HG03378 (cell line): ENCODE results near the gene SLC5A8.

Experiments used
- ATAC-seq: cut with Tn5 transposase; IDR thresholded peaks from one replicate; pipeline ENCODE4 v1.9.1; 2021; ENCODE audit warnings: mild to moderate bottlenecking, moderate library complexity; ENCODE audit not compliant: unreplicated experiment

Gene SLC5A8, protein sequence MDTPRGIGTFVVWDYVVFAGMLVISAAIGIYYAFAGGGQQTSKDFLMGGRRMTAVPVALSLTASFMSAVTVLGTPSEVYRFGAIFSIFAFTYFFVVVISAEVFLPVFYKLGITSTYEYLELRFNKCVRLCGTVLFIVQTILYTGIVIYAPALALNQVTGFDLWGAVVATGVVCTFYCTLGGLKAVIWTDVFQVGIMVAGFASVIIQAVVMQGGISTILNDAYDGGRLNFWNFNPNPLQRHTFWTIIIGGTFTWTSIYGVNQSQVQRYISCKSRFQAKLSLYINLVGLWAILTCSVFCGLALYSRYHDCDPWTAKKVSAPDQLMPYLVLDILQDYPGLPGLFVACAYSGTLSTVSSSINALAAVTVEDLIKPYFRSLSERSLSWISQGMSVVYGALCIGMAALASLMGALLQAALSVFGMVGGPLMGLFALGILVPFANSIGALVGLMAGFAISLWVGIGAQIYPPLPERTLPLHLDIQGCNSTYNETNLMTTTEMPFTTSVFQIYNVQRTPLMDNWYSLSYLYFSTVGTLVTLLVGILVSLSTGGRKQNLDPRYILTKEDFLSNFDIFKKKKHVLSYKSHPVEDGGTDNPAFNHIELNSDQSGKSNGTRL

DNA sequence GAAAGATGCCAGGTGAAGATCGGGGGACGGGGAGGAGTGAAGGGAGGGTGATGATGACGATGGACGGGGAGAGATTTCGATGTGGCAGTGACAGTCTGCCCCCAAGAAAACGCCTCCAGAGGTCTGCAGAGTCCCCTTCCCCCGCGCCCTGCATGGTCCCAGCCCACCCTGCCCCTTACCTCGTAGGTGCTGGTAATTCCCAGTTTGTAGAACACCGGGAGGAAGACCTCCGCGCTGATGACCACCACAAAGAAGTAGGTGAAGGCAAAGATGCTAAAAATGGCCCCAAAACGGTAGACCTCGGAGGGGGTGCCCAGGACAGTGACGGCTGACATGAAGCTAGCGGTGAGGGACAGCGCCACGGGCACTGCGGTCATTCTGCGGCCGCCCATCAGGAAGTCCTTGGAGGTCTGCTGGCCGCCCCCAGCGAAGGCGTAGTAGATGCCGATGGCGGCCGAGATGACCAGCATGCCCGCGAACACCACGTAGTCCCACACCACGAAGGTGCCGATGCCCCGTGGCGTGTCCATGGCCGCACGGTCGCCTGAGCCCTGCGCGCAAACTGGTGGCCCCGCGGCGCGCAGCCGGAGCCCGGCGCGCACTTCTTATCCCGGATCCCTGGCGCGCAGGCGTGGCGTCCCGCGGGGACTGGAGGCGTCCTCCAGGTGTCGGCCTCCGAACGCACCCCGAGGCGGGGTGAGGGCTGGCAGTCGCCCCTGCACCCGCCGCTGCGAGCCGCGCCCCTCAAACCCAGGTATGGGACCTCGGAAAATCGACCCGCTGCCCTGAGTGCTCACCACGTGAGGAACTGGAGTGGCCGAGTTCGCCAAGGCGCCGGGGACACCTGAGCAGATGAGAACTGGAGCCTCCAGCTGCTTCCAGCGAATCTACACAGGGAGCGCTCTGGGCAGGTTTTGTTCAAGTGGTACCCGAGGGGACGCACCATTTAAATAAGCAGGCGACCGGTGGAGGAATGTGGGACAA is at the start of gene SLC5A8:
TSS of gene SLC5A8 (minus strand) at position 920 of the 984 bp plus-strand sequence. CDS start at position 530, 390 bp downstream.
- no peak for ATAC-seq

DNA sequence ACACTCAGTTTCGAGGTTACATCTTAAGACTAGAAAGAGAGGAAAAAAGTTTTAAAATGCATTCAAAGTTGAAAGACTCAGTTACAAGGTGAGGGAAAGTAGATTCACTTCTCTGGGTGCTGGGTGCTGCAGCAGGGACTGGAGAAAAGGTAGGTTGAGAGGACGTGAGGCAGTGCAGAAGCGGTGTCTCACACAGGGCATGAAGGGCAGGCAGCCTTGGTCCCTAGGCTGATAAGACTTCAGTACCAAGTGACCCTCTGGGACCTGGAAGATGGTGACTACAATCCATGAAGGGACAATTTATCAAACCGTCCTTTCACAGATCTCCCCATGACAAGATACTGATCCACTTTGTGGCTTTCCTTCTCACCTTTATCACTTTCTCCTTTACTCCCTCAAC is 47.3 kb upstream of the SLC5A8 start:
- no peak for ATAC-seq

DNA sequence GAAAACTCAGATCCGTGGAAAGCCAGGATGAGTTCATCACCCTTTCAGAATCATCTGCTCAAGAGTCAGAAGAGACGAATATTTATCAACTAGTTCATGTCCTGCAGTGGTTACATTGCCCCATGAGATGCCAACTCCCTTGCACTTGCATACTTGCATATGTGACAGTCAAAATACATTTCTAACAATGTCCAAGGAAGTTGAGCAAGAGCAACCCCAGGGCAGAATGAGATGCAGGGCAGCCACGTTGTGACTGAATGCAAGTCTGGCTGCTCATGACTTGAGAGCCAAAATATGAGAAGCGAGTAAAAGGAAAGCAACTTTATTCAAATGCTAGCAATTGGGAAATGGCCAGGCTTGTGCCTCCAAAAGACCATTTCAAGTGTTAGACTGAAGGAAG is 46.2 kb upstream of the SLC5A8 start:
- no peak for ATAC-seq

DNA sequence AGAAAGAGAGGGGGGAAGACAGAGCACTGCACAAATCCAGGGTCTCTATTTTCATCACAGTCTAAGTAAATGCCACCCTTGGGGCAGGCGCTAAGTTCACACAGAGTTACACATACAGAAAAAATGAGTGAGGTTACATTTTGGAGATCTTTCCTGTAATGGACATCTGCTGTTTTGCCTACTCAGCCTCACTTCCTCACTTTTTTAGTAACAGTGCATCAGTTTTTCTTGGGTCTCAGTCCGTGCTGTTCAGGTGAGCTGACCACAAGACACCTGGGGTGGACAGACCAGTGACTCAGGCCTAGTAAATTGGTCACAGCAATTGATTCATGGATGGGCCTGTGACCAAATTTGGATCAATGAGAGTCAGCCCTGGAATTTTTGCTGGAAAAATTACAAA is 33.6 kb upstream of the SLC5A8 start:
- ATAC-seq: no peak

DNA sequence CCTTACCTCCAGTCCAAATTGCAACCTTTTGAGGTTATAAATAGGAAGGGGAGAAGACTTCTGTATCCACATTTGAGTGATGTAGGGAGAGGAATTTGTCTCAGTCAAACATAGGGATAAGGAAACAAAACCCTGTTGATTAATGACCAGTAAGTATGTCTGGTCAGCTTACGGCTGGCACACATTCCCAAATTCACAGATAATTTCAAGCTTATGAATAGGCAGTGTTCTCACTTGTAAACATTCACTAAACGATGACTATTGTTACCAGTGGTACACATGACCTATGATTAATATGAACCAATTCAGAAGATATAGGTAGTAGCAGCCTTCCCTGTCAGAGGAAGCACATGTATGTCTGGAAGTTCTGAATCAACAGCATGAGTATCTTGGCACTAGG is 33.0 kb upstream of the SLC5A8 start:
- no peak for ATAC-seq

DNA sequence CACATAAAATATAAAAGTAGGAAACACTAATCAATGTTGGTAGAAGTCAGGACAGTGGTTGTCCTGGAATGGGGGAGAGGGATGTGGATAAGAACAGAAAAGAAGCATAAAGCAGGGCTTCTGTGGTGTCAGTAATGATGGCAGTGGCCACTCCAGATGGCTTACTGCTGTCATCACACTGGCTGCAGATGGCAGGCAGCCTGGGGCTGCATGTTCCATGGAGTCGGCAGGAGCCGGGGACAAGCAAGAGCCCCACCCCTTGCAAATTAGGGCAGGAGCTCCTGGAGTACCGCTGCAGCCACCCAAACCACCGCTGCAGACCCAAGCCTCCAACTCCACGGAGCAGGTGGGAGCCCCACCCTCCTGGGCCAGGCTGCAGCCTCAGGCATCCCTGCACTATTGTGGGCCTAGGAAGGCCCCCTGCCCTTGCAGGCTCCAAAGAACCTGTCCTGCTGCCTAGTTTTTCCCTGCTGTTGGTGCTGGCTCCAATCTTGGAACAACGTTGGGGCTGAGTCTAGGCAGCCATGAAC is 28.8 kb upstream of the SLC5A8 start:
- no peak for ATAC-seq

DNA sequence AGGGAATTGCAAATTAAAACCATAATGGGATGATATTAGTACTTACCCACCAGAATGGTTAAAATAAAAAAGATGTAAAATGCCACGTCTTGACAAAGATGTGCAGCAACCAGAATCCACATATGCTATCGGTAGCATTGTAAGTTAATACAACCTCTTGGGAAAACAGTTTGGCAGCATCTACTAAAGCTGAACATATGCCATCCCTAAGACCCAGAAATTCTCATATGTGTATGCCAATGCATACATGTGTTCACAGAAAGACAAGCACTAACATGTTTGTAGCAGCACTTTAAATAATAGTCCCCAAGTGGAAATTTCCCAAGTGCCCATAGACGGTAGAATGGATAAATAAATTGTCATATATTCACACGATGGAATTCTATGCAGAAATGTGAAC is 28.3 kb upstream of the SLC5A8 start:
- ATAC-seq: no peak

DNA sequence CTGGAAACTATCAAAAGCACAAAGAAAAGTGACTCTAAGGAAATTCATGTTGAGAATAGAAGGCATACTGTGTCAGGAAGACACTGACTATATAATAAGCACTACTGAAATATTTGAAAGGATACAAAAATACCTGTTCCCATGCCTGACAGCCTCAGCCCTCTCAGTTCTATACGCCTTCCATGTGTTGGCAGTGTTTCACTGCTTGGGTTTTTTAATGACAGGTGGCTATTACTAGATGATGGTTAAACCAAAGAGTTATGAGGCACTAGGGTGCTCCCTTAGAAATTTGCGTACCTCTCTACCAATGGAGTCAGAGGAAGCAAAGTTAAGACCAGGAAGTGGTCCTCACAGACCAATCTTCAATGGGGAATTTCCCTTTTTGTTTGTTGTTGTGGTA is 25.6 kb upstream of the SLC5A8 start:
- ATAC-seq: no peak

DNA sequence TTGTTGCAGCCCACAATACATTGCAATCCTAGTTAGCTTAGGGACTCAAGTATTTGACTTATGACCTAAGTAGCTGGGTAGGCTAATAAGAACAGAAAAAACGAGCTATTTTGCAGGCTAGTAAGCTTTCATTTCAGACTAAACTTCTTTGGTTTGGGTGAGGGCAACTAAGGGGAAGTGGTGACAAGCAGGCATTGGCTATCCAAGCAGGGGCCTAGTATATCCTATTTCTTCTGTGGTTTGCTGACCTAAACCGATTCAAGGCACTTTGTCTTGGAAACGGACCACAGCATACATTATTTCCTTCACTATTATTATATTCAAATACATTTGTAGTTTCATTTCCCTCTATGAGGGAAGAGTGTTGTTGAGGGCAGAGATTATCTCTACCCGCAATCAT is 21.6 kb upstream of the SLC5A8 start:
- no peak for ATAC-seq

DNA sequence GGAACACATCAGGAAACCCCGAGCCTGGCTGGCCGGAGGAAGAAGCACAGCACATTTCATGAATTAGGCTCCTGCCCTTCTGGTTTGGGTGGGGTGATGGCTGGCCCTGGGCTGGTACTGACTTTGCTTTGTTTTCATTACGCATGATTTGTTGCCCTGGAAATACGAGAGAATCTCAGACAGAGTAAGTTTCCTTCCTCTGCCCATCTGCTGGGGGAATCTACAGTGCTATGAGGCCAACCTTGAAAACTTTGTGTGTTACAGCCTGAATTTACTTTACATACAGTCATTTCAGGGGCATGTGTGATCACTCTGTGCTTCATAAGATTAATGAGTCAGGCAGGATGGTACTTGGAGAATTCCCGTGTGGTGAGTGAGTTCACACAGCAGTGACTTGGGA is 20.5 kb upstream of the SLC5A8 start:
- ATAC-seq: no peak

DNA sequence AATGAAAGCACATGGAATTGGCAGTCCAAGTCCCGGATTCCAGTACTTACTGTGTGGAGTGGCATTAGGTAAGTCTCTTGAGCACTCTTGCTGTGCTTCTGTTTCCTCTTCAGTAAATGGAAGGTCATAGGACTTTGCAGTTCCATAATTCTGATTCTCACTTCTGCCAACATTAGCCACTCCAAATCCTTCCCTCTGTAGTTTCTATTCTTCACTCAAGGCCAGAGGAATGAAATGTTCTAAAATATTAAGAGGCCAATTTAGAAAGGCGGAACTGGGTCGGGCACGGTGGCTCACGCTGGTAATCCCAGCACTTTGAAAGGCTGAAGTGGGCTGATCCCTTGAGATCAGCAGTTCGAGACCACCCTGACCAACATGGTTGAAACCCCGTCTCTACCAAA is 19.8 kb upstream of the SLC5A8 start:
- no peak for ATAC-seq

DNA sequence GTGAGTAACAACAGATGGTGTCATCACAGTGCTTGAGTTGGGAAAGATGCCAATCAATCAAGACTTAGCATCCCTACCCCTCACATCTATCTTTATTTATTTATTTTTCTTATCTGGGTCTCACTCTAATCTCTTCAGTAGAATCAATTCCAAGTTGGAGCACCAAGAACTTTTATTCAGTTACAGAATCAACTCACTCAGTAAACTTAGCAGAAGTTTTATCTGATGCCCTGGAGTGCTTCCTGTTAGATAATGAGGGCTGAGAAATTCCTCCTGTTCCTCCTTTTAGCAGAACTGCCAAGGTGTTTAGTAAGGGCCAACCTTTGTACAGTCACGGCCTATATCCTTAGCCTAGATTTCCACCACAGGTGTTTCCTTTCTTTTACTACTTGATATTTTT is 11.3 kb upstream of the SLC5A8 start:
- no peak for ATAC-seq

DNA sequence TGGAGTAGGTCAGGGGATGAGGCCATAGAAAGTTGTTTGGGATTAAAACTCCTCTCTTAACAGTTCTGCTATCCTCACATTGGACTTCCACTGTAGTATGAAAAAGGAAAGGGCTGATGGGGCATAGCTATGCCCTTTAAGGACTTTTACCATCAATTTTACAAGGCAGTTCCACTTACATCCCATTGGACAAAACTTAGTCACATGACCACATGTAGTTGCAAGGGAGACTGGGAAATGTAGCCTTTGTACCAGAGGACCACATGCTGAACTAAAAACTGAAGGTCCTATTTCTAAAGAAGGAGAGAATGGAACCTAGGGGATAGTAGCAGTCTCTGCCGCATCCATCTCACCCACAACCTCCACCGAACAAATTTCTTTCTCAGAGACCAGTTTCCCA is 6.8 kb upstream of the SLC5A8 start:
- no peak for ATAC-seq

DNA sequence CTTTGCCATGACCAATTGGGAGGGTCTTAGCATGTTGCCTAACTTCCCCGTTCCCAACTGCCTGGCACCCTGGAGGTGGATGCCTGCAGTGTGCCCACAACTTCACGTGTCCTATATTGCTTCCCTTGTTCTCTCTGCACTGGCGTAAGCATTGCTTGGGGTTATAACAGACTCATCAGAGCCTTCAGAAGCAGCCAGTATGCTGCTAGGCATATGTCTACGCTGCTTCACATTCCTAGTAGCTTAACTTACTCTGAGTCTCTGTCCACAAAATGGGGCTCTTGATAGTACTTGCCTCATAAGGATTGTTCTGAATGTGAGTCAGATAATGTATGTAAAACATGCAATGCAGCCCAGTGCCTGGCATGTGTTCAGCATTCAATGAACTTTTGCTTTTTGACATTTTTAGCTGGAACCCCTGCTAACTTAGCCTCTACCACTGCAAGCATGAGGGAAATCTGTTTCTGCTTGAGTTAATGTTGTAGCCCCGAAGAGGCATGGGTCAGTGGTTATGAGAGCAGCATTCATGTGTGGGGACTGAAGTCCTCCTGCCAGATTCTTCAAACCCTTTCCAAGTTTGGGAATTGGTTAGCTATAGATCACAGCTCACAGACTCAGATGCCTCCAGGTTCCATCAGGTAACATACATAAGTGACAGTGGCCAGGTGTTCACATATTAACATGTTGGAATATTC is 2.8 kb downstream of the SLC5A8 start:
- ATAC-seq: no peak

DNA sequence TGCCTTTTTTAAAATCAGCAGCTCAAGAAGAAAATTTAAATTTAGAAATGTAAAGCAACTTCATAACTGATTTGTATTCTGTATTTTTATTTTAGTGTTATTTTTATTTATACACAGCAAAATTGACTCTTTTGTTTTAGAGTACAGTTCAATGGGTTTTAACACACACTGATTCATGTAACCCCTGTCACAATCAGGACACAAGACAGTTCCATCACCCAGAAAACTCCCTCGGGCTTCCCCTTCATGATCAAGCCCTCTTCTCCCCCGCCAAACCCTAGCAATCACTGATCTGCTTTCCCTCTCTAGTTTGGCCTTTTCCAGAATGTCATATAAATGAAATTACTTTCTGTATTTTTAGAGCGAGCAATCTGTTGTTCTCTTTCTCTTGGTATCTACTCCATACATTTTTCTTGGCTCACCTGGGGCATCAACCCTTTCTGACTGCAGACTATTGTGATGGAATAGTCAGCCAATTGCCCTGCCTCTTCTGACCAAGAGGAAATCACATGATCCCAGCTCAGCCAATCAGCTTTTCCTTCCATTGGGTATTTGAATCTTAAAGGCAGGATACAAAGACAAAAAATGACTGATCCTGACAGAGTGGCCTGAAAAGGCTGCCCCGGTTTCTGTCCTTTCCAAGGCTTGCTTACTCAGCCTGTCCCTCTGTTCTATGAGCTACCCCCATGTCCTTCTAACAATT is 5.3 kb downstream of the SLC5A8 start:
- no peak for ATAC-seq

DNA sequence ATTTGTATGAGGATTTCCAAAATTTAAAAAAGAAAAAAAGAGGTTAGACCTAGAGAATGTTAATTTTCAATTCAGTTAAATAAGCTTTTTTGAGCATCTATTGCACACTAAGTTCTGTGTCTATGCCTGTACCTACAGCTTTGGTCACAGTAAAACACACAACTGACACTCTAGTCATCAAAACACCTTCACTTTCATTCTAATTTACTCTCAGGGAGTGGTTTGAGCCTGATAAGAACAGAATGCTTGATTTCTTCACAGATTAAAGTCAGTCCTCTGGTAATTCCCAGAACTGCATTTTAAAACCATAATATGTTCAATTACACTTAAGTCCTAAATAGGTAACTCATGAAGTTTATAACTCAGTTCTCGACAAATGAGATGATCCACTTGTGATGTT is 9.2 kb downstream of the SLC5A8 start:
- ATAC-seq: no peak

DNA sequence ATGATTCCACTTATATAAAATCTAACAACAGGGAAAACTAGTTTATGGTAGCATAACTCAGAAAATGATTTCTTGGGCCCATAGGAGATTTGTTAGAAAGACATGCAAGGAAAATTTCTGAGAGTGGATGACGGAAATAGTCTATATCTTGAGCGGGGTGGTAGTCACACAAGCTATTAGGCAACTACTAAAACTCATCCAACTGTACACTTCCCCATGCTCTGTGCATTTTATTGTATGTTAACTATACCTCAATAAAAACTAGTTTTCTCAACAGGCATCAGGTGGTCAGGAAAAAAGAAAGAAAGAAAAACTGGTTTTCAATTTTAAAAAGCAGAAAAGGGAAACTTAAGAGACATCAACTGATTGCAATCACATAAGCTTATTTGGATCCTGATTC is 9.9 kb downstream of the SLC5A8 start:
- no peak for ATAC-seq

DNA sequence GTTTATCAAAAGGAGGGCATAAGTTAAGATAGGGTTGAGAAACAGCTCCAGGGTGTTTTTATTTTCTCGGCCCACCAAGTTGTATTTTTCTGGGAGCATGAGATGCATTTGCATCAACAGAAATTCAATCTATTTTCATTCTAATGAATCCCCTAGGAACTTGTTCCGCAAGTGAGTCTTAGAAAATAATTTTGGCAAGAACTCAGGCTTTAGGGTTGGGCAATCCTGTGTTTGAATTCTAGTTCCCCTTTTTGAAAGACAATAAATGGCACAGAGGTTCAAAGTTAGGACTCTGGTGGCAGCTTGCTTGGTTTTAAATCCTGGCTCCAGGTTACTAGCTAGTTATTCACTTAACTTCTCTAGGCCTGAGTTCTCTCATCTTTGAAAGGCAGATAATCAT is 23.7 kb downstream of the SLC5A8 start:
- ATAC-seq: no peak

DNA sequence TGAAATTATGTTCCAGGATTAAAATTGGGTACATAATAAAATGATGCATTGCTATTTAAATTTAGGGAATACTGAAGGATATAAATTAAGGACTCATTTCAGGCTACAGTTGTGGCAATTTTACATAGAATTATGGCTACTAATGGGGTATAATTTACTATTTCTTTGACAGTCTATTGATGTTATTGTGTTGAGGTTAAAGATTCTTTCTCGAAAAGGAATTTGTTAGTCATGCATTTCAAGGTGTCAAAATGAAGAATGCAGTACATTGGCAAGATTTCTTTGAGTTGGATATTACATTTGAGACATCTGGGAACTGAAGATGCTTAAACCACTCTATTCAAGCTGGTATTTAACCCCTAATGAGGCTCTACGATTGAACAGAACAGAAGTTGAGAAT is 28.3 kb downstream of the SLC5A8 start:
- ATAC-seq: no peak

DNA sequence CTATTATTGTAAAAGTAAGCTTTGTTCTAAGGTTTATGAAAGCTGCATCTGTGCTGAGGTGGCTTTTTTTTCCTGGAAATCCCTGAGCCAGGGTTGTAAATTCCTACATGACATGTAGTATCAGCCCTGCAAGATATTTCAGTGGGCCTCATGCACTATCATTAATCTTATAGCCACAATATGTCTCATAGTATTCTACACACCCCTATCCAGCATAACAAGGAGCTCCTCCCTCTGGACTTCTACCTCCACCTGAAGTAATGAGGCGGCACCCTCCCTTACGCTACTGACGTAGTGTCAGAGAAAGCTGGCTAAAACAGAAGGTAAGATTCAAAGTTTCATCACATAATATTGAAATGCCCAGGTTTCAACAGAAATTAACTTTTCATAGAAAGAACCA is 35.5 kb downstream of the SLC5A8 start:
- no peak for ATAC-seq
